HepG2 (cell line): ENCODE data around the gene TEKT1.

Experiments
- FOXM1 ChIP-seq: sonication (generic); formaldehyde crosslinking; IDR thresholded peaks from 2 replicates; pipeline ENCODE4 v1.5.0; 2020; ENCODE audit warnings: missing genetic modification reagents
- FOXP1 ChIP-seq, 2 experiments: fragments of 450-650 bp in 1 of 2; IDR thresholded peaks; 2 replicates each; pipeline ENCODE4 v1.6.1; 2017 to 2018; ENCODE audit warnings: antibody characterized with exemption in 1 of 2
- HMG20A ChIP-seq: IDR thresholded peaks from 2 replicates; pipeline ENCODE4 v1.6.1; 2016; ENCODE audit warnings: borderline replicate concordance
- ISX ChIP-seq: sonication (generic); formaldehyde crosslinking; conservative IDR thresholded peaks from 2 replicates; pipeline ENCODE4 v1.5.0; 2020; ENCODE audit warnings: missing genetic modification reagents
- KLF9 ChIP-seq: IDR thresholded peaks from 2 replicates; pipeline ENCODE4 v1.6.1; 2016; ENCODE audit warnings: low read depth
- RAD51 ChIP-seq: fragments of 450-650 bp; IDR thresholded peaks from 2 replicates; pipeline ENCODE4 v1.6.1; 2016; ENCODE audit warnings: borderline replicate concordance
- SMAD9 ChIP-seq: sonication (generic); formaldehyde crosslinking; IDR thresholded peaks from 2 replicates; pipeline ENCODE4 v1.5.1; 2020; ENCODE audit warnings: mild to moderate bottlenecking, missing genetic modification reagents
- SMC3 ChIP-seq: IDR thresholded peaks from 2 replicates; pipeline ENCODE4 v1.6.1; 2011; ENCODE audit warnings: low read length, improper control_type of control experiment
- ZNF24 ChIP-seq: fragments of 450-650 bp; IDR thresholded peaks from 2 replicates; pipeline ENCODE4 v1.6.1; 2017; ENCODE audit warnings: antibody characterized with exemption, mild to moderate bottlenecking
- ZNF264 ChIP-seq: sonication (generic); formaldehyde crosslinking; IDR thresholded peaks from 2 replicates; pipeline ENCODE4 v1.4.0; 2020; ENCODE audit warnings: missing genetic modification reagents
- TF ChIP-seq, protein P1 (sequence below): sonication (generic); formaldehyde crosslinking; IDR thresholded peaks from 2 replicates; pipeline ENCODE4 v1.5.0; 2020; ENCODE audit warnings: mild to moderate bottlenecking, missing genetic modification reagents, moderate library complexity
- TF ChIP-seq, protein P2 (sequence below): sonication (generic); IDR thresholded peaks from 2 replicates; pipeline ENCODE4 v1.6.1; 2016; ENCODE audit warnings: low read depth, borderline replicate concordance
- TF ChIP-seq, protein P3 (sequence below), 2 experiments: IDR thresholded peaks; 2 replicates each; pipeline ENCODE4 v1.6.1; 2011 to 2012; ENCODE audit warnings: low read length in 2 of 2, borderline replicate concordance in 1 of 2, low read depth in 1 of 2, mild to moderate bottlenecking in 1 of 2, moderate library complexity in 1 of 2

DNA sequence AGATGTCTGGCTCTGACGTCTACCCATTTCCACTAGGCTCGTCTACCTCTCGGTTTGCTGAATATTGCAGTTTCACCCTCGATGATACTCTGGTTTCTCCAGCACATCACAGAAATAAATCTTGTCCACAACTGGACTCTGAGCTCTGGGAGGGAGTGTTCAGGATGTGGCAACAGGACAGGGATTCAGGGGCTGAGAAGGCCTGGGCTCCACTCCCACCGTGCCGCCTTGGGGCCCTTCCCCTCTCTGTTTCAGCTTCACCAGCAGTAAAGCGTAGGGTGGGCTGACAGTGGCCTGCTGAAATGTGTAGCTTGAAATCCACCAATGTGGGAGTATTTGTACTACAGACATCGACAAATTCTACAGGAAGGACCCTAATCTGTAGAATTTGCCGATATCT lies 20.0 kb downstream of the TEKT1 start:
- TF ChIP-seq ZNF24 (no peak), KLF9 (CRISPR knock-in tag) (no peak), HMG20A (CRISPR knock-in tag) (no peak), SMAD9 (CRISPR knock-in tag) (no peak), RAD51 (no peak), FOXM1 (CRISPR knock-in tag) (no peak), SMC3 (no peak), ISX (CRISPR knock-in tag) (no peak), ZNF264 (CRISPR knock-in tag) (no peak), FOXP1 (IDR thresholded peaks at IDR 0.05) (no peak), FOXP1 (CRISPR knock-in tag; IDR thresholded peaks at IDR 0.05) (no peak)
- TF ChIP-seq, protein P1, sequence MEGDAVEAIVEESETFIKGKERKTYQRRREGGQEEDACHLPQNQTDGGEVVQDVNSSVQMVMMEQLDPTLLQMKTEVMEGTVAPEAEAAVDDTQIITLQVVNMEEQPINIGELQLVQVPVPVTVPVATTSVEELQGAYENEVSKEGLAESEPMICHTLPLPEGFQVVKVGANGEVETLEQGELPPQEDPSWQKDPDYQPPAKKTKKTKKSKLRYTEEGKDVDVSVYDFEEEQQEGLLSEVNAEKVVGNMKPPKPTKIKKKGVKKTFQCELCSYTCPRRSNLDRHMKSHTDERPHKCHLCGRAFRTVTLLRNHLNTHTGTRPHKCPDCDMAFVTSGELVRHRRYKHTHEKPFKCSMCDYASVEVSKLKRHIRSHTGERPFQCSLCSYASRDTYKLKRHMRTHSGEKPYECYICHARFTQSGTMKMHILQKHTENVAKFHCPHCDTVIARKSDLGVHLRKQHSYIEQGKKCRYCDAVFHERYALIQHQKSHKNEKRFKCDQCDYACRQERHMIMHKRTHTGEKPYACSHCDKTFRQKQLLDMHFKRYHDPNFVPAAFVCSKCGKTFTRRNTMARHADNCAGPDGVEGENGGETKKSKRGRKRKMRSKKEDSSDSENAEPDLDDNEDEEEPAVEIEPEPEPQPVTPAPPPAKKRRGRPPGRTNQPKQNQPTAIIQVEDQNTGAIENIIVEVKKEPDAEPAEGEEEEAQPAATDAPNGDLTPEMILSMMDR = no peak
- TF ChIP-seq, protein P2, sequence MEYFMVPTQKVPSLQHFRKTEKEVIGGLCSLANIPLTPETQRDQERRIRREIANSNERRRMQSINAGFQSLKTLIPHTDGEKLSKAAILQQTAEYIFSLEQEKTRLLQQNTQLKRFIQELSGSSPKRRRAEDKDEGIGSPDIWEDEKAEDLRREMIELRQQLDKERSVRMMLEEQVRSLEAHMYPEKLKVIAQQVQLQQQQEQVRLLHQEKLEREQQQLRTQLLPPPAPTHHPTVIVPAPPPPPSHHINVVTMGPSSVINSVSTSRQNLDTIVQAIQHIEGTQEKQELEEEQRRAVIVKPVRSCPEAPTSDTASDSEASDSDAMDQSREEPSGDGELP = no peak
- TF ChIP-seq, protein P3, sequence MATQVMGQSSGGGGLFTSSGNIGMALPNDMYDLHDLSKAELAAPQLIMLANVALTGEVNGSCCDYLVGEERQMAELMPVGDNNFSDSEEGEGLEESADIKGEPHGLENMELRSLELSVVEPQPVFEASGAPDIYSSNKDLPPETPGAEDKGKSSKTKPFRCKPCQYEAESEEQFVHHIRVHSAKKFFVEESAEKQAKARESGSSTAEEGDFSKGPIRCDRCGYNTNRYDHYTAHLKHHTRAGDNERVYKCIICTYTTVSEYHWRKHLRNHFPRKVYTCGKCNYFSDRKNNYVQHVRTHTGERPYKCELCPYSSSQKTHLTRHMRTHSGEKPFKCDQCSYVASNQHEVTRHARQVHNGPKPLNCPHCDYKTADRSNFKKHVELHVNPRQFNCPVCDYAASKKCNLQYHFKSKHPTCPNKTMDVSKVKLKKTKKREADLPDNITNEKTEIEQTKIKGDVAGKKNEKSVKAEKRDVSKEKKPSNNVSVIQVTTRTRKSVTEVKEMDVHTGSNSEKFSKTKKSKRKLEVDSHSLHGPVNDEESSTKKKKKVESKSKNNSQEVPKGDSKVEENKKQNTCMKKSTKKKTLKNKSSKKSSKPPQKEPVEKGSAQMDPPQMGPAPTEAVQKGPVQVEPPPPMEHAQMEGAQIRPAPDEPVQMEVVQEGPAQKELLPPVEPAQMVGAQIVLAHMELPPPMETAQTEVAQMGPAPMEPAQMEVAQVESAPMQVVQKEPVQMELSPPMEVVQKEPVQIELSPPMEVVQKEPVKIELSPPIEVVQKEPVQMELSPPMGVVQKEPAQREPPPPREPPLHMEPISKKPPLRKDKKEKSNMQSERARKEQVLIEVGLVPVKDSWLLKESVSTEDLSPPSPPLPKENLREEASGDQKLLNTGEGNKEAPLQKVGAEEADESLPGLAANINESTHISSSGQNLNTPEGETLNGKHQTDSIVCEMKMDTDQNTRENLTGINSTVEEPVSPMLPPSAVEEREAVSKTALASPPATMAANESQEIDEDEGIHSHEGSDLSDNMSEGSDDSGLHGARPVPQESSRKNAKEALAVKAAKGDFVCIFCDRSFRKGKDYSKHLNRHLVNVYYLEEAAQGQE (IDR thresholded peaks at IDR 0.05; ENCODE audit: borderline replicate concordance in 1 of 2, low read depth in 1 of 2, low read length in 2 of 2) = no peak
